ENCODE measurements around the gene FAIM. TPM values are rescaled to one million over a fixed set of nuclear protein-coding genes. Genes with fewer than 3 reads are reported as not detected.

FAIM gene
- total RNA-seq, 4 donors from 2014 or later: 0.88 to 3.0 (median 1.1) TPM; not detected in 1

- Histone ChIP-seq H3K4me1 (no peaks in the 10 kb centered on the region), H3K27me3 (no peaks in the 10 kb centered on the region), H3K36me3 (no peaks in the 10 kb centered on the region), H3K27ac (no peak overlapping the region), H3K4me3 (no peak overlapping the region), H3K9me3 (no peaks in the 10 kb centered on the region)
- intact Hi-C loops (cut with DNase I; ENCODE audit: low total_unique reads): no loop called here
- TF ChIP-seq POLR2A (IDR thresholded peaks at IDR 0.05): no peak
- TF ChIP-seq CTCF (IDR thresholded peaks at IDR 0.05 in 4 of 5, conservative IDR thresholded peaks at IDR 0.05 in 1 of 5): no peak
- in situ Hi-C loops (cut with MboI; ENCODE audit: low sequenced_read_pairs in 4 of 4): no loop called here
- DNase-seq (no peak), ATAC-seq (no peak)
Observed at GRCh38 chr3:138615462-138615861, 6.9 kb downstream of the FAIM start.

DNA sequence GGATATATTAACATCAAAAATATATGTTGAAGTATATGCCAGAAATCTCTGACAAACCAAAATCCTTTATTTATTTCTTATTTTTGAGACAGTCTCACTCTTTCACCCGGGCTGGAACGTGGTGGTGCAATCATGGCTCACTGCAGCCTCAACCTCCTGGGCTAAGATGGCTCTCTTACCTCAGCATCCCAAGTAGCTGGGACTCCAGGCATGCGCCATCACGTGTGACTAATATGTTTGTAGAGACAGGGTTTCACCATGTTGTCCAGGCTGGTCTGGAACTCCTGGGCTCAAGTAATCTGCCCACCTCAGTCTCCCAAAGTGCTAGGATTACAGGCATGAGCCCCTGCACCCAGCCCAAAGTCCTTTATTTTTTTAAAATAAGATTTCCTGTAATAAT, 11.9 kb downstream of the FAIM start:
- ATAC-seq (no peak), DNase-seq (no peak)
- Histone ChIP-seq H3K4me1 (no peaks in the 10 kb centered on the region), H3K27ac (no peak overlapping the region), H3K4me3 (no peak overlapping the region), H3K9me3 (no peaks in the 10 kb centered on the region), H3K27me3 (no peaks in the 10 kb centered on the region), H3K36me3 (no peaks in the 10 kb centered on the region)
- in situ Hi-C loops (cut with MboI; ENCODE audit: low sequenced_read_pairs in 4 of 4): no loop called here
- intact Hi-C loops (cut with DNase I; ENCODE audit: low total_unique reads): no loop called here
- TF ChIP-seq POLR2A (IDR thresholded peaks at IDR 0.05) (no peak), CTCF (IDR thresholded peaks at IDR 0.05 in 4 of 5, conservative IDR thresholded peaks at IDR 0.05 in 1 of 5) (no peak)

DNA sequence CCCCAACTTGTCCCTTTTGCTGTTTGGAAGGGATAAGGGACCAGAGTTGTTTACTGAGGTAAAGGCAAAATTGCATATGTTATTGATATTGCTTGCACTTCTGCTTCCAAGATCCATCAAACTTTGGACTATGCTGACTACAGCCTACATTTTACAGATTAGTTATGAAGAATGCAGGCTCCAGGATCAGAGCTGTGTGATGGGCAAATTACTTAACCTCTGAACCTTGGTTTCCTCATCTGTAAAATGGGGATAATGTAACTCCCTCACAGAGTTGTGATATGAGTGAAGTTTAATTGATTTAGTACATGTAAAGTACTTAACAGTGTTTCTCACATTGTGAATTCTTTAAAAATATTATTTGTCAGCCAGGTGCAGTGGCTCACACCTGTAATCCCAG, 15.9 kb downstream of the FAIM start:
- Histone ChIP-seq H3K9me3 (no peaks in the 10 kb centered on the region), H3K36me3 (no peaks in the 10 kb centered on the region), H3K27me3 (no peaks in the 10 kb centered on the region), H3K4me1 (no peaks in the 10 kb centered on the region), H3K4me3 (no peak overlapping the region), H3K27ac (no peak overlapping the region)
- DNase-seq (no peak), ATAC-seq (no peak)
- intact Hi-C loops (cut with DNase I; ENCODE audit: low total_unique reads): no loop called here
- TF ChIP-seq CTCF (IDR thresholded peaks at IDR 0.05 in 4 of 5, conservative IDR thresholded peaks at IDR 0.05 in 1 of 5) (no peak), POLR2A (IDR thresholded peaks at IDR 0.05) (no peak)
- in situ Hi-C loops (cut with MboI; ENCODE audit: low sequenced_read_pairs in 4 of 4): no loop called here

DNA sequence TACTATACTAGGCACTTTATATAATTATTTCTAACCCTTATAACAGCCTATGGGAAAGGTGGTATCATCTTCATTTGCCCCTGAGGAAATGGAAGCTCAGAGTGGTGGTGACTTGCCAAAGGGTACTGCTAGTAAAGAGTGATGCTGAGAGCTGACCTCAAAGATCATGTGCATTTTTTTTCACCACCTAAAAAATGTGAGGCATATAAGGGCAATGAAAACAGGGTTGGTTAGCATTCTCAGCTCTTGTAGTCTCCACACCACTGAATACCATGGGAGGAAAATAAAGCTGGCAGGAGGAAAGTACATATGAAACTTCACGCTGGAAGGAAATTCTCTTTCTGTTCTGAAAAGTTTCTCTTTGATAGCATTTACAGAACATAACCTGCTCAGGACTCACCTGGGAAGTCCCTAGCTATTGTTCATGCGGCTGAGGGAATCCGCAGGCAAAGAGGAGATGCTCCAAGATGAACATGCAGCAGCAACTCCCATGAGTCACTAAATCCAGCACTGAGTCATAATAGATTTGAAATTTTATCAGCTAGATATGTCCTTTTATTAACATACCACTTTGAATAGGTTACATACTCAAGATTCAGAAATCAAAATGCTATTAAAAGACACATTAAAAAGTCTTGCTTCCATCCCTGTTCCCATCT, 17.3 kb downstream of the FAIM start:
- no peaks in the 10 kb centered on the region for H3K4me1 ChIP-seq
- in situ Hi-C loops (cut with MboI; ENCODE audit: low sequenced_read_pairs in 4 of 4) (no loop called here), intact Hi-C loops (cut with DNase I; ENCODE audit: low total_unique reads) (no loop called here)
- no peak for ATAC-seq
- no peak overlapping the region for H3K4me3 ChIP-seq
- no peaks in the 10 kb centered on the region for H3K36me3 ChIP-seq
- TF ChIP-seq CTCF (IDR thresholded peaks at IDR 0.05 in 4 of 5, conservative IDR thresholded peaks at IDR 0.05 in 1 of 5): no peak
- TF ChIP-seq POLR2A (IDR thresholded peaks at IDR 0.05): no peak
- H3K27ac ChIP-seq: no peak overlapping the region
- no peaks in the 10 kb centered on the region for H3K27me3 ChIP-seq
- H3K9me3 ChIP-seq: no peaks in the 10 kb centered on the region
- no peak for DNase-seq

DNA sequence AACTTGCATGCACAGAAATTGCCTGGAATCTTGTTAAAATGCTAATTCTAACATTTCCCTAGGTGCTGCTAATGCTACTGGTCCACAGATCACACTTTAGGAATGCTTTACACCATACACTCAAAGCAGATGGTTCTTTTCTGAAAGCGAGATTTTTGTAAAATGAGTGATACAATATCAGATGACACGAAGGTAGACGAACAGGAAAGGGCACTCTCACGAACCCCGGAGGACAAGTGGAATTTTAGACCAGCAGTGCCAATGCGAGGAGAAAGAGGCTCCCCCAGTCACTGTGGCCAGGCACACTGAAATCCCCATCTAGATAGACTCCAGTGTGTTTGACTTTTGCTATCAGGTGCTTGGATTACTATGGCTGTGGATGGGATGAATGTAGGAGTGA, 21.0 kb downstream of the FAIM start:
- DNase-seq: no peak
- H3K27ac ChIP-seq: no peak overlapping the region
- H3K9me3 ChIP-seq: no peaks in the 10 kb centered on the region
- no peaks in the 10 kb centered on the region for H3K27me3 ChIP-seq
- no peak for ATAC-seq
- H3K4me1 ChIP-seq: no peaks in the 10 kb centered on the region
- in situ Hi-C loops (cut with MboI; ENCODE audit: low sequenced_read_pairs in 4 of 4): no loop called here
- H3K36me3 ChIP-seq: peaks cover 0 to 10% of the 10 kb centered on the region in 2 donors
- intact Hi-C loops (cut with DNase I; ENCODE audit: low total_unique reads): no loop called here
- no peak overlapping the region for H3K4me3 ChIP-seq
- TF ChIP-seq POLR2A (IDR thresholded peaks at IDR 0.05) (no peak), CTCF (IDR thresholded peaks at IDR 0.05 in 4 of 5, conservative IDR thresholded peaks at IDR 0.05 in 1 of 5) (no peak)

All from gastrocnemius medialis (tissue), 4 donors.